Activated CD4-positive, CD25-positive, alpha-beta regulatory T cell treated with anti-CD3 and anti-CD28 coated beads, Interleukin-2, amount 50 U/mL, for 16 hours (primary cell): ENCODE results near the gene SRSF11.

Source experiments
- DNase-seq: peaks from one replicate; pipeline ENCODE4 v3.0.0-alpha.2; 2020; ENCODE audit warnings: low read depth, low spot score

Gene SRSF11

DNA sequence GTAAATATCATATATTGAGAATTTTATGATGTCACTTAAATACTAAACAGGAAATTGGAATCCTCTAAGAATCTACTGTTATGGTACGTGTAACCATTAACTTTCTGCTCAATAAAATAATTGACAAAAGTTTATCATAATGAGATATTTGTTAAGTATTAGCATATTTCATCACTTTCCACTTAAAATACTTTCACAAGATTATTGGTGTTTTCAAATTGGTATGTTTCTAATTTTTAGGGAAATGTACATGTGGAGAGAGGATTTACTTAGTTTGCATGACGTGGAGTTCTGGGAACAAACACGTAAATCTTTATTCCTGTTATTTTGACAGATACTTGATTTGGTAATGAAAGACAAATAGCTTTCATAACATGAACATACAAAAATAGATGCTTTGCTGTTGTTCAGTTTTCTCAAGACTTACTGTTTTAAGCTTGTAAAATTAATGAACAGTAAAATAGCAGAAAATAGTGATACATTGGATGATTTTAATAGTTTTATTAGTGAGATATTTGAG lies 1.6 kb downstream of the SRSF11 start:
- no peak for DNase-seq

DNA sequence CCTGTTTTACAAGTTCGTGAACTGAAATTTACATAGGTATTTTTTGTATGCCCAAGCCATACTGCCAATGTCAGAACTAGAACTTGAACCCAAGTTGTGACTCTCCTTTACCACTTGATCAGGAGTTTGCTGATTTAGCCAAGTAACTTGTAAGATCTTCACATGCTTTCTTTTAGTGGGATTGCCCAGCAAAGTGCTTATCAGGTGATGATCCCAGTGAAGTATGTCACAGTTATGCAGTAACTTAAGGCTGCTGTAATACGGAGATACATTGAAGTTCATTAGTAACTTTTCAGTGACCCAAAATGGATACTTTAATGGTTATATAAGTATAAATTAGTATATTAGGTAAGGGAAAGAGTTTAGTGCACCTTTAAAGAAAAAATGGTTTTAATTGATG lies 3.8 kb downstream of the SRSF11 start:
- no peak for DNase-seq

DNA sequence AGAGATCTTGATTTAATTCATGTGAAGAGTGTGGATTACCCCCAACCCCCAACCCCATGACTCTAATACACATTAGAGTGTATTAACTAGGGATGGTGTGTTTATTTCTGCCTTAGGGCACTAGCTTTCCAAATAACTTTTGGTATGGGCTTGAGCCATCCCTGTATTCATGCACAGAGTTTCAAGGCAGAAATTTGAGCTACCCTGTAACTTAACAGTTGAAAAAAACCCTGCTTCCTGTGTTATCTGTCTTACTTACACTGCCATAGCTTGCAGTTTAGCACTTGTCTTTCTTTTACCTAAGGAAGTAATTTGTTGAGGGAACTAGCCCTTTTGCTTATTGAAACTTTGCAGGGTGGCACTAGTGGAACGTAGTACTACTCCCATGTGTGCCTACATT lies 6.3 kb downstream of the SRSF11 start:
- DNase-seq, result no peak

DNA sequence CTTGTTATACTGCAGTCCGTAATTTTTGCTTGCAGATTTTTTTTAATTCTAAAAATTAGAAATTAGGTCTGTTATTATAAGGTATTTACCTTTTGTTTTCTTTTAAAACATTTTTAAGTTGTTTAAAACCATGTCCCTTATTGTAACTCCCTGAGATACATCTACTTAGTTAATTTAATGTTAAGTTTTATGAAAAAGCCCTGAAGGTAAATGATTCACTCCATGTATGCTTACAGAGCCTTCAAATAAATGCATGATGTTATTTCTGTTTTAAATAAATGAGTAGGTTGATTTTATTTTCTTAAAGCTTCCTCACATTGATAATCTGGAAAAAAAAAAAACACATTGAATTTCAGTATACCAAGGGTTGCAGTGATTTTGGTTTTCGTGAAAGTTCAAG lies 7.5 kb downstream of the SRSF11 start:
- no peak for DNase-seq

DNA sequence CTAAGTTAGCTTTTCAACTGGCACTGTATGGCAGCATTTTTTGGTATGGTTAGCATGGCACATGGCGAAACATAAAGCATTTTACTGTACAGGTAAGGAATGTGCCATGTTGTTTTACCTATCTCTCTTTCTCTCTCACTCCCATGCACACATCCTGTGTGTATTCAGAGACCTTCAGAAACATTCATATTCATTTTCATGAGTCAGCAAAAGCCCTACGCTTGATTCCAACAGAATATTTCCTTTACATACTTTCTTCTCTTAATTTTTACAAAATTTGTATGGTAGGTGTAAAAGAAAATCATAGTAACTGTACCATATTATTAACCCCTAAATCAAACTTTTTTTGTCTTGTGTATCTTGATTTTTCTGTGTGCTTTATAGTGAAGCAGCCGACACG lies 10.3 kb downstream of the SRSF11 start:
- DNase-seq, result no peak

DNA sequence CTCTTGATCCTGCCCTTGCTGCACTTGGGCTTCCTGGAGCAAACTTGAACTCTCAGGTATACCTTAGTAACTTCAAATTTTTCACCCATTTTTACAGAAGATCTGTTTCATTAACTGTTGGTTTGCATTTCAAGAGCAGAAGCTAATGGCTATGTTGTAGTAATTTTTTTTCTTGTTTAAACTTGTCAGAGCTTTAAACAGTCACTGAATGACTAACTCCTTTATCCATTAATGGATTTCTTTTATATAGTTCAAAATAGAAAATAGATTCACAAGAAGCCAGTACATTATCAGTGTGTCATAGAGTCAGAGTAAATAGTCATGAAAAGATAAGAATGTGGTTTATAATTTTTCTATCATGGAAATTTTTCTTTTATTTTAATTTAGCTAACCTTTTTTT lies 13.6 kb downstream of the SRSF11 start:
- no peak for DNase-seq

DNA sequence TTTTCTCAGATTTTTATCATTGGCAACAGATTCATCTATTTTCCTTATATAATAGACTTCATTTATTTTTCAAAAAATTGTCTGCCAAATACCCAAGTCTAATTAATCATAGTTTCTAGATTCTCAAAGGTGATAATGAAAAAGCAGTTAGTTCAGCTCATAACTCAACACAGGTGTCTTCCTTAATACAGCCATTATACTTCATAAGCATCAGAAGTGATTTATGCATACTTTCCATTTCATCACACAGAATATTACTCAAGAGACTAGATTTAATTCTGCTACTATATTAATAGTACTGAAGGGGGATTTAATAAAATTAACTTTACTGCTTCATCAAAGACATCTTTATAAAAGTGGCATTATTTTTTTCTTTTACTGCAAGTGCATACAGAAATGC lies 18.8 kb downstream of the SRSF11 start:
- DNase-seq, result no peak

DNA sequence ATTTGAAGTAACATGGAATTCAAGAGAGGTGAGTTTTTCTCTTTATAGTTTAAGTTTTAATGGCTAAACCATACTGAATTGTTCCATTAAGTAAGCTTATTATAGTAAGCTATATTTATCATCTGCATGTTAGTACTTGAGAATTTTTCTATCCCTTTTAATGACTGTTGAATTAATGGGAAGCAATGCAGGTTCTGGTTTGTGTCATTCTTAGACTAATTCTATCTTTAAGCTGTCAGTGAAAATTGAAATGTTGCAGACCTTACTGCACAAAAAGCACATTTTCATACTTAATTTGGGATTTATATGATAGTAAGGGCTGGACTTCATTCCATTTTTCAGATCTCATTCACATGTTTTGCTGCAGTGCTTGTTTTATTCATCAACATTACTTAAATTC lies 25.9 kb downstream of the SRSF11 start:
- no peak for DNase-seq

DNA sequence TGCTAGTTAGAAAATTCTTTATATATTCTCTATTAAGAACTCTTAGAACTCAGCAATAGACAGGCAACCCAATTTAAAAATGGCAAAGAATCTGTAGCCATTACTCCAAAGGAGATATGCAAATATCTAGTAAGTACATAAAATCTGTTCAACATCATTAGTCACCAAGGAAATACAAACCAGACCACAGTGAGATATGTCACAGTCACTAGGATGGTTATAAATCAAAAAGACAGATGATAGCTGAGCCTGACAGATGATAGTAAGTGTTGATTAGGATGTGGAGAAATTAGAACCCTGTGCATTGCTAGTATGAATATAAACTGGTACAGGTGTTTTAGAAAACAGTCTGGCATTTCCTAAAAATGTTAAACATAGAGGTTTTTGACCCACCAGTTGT lies 26.6 kb downstream of the SRSF11 start:
- no peak for DNase-seq

DNA sequence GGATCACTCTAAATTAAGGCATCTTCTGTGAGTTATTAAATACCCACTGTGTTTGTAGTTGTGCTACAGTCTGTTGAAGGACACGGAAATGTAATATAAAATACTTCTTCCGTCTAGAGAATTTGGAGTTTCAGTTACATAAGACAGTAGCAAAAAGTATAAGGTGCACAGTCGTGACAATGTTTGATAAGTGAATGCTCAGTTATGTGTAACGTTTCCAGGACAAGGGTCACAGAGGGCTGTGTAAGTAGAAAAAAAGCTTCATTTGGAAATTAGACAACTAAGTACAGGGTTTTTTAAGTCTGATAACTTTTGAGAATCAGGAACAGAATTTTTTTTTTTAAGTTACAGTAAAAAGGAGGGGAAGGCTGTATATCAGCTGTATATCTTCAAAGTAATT lies 27.5 kb downstream of the SRSF11 start:
- no peak for DNase-seq

DNA sequence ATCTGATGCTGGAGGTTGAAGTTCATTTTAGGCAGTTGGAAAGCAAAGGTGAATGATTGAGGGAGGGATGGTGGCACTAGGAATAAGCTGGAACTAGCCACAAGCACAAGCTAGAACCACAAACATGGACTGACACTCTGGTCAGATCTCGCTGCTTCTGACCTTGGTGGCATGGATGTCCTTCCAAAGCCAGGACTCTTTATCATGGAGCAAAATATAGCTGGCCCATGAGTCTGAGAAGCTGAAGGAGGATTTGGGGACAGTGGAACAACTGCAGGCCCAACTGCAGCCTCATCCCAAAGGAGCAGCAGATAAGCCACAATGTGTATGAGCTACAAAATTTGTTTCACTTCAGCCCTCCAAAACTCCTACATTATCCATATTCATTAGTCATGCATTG lies 35.5 kb downstream of the SRSF11 start:
- DNase-seq, result no peak

DNA sequence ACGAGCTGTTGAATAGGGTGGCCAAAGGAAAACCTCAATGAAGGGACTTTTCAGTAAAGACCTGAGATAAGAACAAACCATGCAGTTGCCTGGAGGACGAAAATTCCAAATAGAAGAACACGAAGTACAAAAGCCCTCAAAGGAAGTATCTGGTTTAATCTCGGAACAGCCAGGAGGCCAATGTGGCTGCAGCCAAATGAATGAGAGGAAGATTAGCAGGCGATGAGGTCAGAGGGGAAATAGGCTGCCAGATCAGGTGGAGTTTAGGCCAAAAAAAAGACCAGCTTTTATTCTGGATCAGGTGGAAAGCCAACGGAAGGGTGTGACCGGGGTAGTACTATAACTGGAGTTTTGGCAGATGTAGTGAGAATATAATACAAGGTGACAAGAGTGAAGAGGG lies 43.7 kb downstream of the SRSF11 start:
- DNase-seq, result no peak

DNA sequence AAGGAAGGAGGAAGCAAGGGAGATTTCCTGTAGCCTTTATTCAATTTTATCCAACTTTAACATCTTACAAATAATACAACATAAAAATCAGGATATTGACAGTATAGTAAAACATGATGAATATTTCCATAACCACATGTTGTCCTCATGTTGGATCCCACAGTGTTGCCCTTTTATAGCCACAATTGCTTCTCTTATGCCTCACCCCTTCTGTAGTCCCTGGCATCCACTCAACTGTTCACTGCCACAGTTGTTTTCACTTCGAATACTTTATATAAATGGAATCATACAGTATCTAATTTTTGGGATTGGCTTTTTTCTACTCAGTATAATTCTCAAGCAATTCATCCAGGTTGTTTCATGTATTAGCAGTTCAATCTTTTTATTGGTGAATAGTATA lies 44.8 kb downstream of the SRSF11 start:
- no peak for DNase-seq

DNA sequence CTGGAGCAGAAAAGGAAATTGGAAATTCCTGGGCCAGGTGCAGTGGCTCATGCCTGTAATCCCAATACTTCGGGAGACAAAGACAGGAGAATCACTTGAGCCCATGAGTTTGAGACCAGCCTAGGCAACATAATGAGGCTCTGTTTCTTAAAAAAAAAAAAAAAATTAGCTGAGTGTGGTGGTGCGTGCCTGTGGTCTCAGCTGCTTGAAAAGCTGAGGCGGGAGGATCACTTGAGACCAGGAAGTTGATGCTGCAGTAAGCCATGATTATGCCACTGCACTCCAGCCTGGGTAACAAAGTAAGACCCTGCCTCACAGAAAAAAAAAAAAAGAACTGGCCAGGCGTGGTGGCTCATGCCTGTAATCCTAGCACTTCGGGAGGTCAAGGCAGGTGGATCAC lies 56.7 kb downstream of the SRSF11 start:
- no peak for DNase-seq

DNA sequence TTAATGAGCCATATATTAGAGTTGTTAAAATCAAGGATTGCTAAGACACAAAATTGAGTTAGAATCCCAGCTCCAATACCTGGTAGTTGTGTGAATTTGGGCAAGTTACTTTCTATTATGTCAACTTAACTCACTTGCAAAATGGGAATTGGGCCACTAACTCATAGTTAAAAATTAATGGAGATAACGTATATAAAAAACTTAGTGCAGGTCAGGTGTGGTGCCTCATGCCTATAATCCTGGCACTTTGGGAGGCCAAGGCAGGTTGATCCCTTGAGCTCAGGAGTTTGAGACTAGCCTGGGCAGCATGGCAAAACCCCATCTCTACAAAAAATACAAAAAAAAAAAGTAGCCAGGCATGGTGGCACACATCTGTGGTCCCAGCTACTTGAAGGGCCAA lies 57.5 kb downstream of the SRSF11 start:
- DNase-seq, result no peak

DNA sequence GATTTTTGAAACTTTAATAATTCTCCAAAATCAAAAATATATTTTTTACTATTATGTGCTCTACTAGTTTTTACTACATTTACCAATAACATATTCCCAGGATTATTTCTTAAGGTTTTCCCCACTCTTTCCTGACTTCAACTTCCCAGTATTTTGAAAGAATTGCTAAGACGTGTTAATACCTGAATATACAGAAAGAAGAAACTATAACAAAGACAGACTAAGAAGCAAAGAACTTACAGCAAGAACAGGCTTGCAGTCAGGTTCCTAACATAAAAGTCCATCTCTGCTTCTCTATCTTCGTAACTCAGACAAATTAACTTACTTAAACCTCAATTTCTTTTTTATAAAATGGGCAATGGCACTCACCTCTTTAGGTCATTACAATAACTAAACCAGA lies 63.2 kb downstream of the SRSF11 start:
- DNase-seq, result no peak

DNA sequence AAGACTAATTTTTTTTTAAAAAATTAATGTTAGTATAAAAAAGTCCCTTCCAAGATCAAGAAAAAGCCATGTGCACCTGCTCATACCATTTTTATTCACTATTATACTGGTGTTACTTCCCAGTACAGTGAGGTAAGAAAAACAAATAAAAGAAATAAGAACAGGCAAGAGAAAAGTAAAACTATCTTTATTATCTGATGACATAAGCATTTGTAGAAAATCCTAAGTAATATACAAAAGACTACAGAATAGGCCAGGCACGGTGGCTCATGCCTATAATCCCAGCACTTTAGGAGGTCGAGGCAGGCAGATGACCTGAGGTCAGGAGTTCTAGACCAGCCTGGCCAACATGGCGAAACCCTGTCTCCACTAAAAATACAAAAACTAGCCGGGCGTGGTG lies 65.3 kb downstream of the SRSF11 start:
- no peak for DNase-seq

DNA sequence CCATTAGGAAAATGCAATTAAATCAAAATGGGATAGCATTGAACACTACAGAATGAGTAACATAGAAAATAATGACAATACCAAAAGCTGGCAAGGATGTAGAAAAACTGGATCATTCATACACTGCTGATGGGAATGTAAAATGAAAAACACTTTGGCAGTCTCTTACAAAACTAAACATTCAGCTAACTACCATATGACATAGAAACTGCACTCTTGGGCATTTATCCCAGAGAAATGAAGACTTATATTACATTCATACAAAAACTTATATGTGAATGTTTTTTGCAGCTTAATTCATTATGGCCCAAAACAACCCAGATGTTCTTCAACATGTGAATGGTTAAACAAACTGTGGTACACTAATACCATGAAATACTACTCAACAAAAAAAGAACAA lies 67.0 kb downstream of the SRSF11 start:
- no peak for DNase-seq

DNA sequence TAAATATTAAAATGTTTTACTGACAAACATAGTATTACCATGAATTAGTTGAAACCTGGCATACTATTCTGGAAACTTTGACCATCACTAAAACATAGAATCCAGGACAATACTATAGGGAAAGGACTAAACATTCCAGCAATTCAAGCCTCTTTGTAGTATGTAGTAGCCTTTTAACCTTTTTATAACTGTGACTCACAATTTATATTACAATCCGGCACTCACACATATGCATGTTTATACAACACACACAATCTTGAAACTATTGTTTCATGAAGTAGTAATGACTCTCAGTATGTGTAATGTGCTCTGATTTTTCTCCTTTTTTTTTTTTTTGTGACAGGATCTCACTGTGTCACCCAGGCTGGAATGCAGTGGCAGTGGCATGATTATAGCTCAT lies 69.0 kb downstream of the SRSF11 start:
- DNase-seq, result no peak

DNA sequence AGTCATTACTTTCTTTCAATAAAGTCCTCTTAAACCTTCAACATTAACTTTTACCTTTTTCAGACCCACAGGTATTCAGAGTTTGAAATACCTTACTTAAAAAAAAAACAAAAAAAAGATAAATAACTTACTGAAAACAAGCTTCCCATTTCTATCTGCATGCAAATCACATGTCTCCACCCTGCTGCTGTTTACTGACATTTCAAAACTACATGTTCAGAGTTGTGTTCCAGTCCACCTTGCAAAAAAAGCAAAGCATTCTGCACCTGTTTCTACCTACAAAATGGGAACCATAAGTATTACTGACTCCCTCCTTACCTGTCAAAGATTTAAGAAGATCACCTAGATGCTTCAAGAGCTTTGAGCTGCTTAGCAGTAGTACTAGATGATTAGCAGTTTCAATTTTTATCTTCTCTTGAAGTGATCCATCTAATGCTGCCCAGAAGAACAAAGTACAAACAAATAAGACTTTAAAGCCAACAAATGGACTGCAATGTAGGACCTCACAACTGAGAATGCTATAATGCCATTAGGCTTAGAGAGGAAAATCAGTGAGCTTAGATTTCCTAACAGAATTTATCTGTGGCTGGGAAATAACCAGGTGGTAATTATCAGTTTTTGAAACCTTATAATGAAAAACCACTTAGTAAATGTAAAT lies 72.1 kb downstream of the SRSF11 start:
- no peak for DNase-seq

DNA sequence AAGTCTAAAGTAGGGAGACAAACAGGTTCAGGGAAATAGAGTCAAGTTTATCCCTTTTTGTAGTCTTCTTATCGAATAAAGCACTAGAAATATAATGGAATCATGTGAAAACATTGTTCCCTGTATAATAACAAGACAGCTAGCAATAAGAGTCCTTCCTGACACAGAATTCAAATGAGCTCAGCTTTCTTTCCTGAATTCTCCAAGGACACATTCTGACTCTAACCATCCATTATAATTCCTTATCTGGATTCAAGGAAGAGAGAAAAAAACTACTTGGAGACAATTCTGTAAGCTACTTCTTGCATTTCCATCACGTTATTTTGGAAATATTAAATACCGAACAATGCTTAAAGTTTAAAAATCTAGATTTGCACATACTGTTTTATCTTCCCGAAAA lies 74.6 kb downstream of the SRSF11 start:
- DNase-seq, result no peak

DNA sequence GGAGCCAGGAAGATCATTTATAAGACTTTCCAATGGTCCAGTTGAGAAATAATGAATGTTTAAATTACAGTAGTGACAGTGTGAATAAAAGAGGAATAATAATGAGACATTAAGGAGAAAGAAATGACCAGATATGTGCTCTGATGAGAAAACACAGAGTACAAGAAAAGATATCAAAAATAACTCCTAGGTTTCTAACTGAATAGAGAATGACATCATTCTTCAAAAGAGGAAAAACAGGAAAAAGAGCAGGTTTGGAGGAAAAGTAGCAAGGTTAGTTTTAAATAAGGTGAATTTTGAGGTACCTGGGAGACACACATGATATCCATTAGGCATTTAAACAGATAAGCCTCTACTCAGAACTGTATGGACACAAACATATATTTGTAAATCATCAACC lies 78.3 kb downstream of the SRSF11 start:
- DNase-seq, result no peak
